Peyer's patch (tissue), 4 donors: ENCODE results near the gene RIC3.

ENCODE experiments used
- CTCF ChIP-seq, 6 experiments: fragments of 450-650 bp in 4 of 6; fragments of 200-600 bp in 2 of 6; sonication (generic) in 1 of 6; IDR thresholded peaks; one replicate each; pipeline ENCODE4 v1.5.1; 2017 to 2019; ENCODE audit warnings: antibody characterized with exemption in 6 of 6, mild to moderate bottlenecking in 3 of 6, moderate library complexity in 1 of 6
- POLR2A ChIP-seq, 2 donors: fragments of 450-650 bp; IDR thresholded peaks; one replicate each; pipeline ENCODE4 v1.5.1; 2017; ENCODE audit warnings: antibody characterized with exemption in 2 of 2, mild to moderate bottlenecking in 2 of 2, moderate library complexity in 2 of 2

DNA sequence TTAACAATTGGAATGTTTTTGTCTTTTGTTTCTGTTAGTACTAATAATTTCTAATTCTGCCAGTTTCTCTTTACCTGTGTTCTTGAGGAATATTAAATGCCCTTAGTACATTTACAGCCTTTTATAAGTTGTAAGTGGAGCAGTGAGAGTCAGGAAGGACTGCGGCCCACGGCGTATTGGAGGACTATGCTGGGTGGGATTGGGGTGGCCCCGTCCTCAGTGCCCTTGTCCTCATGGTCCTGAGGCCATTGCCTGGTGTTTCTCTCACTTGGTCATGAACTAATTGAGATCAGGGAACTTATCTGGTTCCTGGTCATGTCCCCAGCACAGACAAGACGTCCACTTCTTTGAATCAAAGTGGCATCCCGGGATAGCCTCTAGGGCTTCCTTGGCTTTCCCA lies 84.5 kb downstream of the RIC3 start:
- TF ChIP-seq CTCF (IDR thresholded peaks at IDR 0.05) (no peak), POLR2A (IDR thresholded peaks at IDR 0.05) (no peak)
